H1 (cell line): ENCODE measurements around the gene TNRC6C. TPM values are rescaled to one million over a fixed set of nuclear protein-coding genes. Genes with fewer than 3 reads are reported as not detected.

Experiments
- CHD7 ChIP-seq: fragments of 300-600 bp; sonication (generic); IDR thresholded peaks from 2 replicates; pipeline ENCODE4 v1.7.1; 2012; ENCODE audit warnings: low read length, moderate library complexity, mild to moderate bottlenecking, inconsistent platforms; ENCODE audit not compliant: insufficient replicate concordance
- polyA plus RNA-seq, 7 experiments: library from polyadenylated mRNA; depleted of rRNA in 3 of 7; stranded (reverse) in 5 of 7; unstranded in 2 of 7; fragments of >200 nt in 5 of 7; fragments of 200-250 nt in 2 of 7; gene quantifications; 1 replicate in 5 of 7; 2 replicates in 1 of 7; 4 replicates in 1 of 7; pipeline versions ENCODE4 v1.2.1 to v1.2.3, GENCODE V29; 2011 to 2013; ENCODE audit warnings: missing spikeins in 2 of 7, mixed read lengths in 2 of 7
- total RNA-seq: library from RNA; stranded (reverse); fragmentation: NEBNext Ultra II Directional; extraction: Animal tissue kit (Norgen Biotek cat#: 25700); gene quantifications from 2 replicates; pipeline ENCODE4 v1.2.1, GENCODE V29; 2021

TNRC6C gene
- total and polyA plus RNA-seq, 2 of the 8 experiments (the other 6 are each of a cell fraction or from before 2014, with no cell fraction given), result 2.8 to 28.9 TPM

- TF ChIP-seq CHD7, result no peak
These were observed 128.2 kb downstream of the TNRC6C start (continued) for GRCh38 chr17:78086740-78087139.
